DMS153 treated with DMSO at 0.1 percent for 48 hours (cell line): ENCODE measurements around the gene DAZ3.
"Not testable (repeated sequence)": the region's sequence is repeated elsewhere in the genome, so short reads cannot be mapped to it uniquely, and the experiment has no call there.

Experiments used
- DNase-seq: peaks from one replicate; lab custom pipeline; 2025; ENCODE audit not compliant: unreplicated experiment; lab: John Stamatoyannopoulos, UW

The DAZ3 gene, protein sequence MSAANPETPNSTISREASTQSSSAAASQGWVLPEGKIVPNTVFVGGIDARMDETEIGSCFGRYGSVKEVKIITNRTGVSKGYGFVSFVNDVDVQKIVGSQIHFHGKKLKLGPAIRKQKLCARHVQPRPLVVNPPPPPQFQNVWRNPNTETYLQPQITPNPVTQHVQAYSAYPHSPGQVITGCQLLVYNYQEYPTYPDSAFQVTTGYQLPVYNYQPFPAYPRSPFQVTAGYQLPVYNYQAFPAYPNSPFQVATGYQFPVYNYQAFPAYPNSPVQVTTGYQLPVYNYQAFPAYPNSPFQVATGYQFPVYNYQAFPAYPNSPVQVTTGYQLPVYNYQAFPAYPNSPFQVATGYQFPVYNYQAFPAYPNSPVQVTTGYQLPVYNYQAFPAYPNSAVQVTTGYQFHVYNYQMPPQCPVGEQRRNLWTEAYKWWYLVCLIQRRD

DNA sequence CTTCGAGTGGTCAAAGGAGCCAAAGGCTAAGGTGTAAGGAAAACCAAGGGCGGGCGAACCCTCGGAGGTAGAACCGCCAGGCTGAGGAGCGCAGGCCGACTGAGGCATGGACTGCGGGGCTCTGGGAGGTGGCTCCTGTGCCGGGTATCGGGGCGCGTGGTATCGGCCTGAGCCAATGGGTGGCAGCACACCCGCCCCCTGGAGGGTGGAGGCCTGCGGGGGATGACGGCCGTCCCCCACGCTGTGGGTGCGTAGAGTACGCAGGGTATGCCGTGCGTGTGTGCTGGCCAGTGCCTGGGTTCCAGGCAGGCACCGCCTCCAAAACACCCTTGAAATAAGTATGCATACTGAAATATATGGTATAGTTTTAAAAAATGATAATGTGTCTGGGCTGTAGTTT lies at the start of gene DAZ3:
Gene DAZ3, minus strand, starts transcription at position 101 of the 400 bp plus-strand sequence. CDS start 208 bp downstream, outside the sequence.
- DNase-seq, result not testable (repeated sequence)

DNA sequence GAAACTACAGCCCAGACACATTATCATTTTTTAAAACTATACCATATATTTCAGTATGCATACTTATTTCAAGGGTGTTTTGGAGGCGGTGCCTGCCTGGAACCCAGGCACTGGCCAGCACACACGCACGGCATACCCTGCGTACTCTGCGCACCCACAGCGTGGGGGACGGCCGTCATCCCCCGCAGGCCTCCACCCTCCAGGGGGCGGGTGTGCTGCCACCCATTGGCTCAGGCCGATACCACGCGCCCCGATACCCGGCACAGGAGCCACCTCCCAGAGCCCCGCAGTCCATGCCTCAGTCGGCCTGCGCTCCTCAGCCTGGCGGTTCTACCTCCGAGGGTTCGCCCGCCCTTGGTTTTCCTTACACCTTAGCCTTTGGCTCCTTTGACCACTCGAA lies 20.4 kb upstream of the DAZ3 start, which contains the start of gene DAZ4:
Gene DAZ4, plus strand, starts transcription at position 301 of the 400 bp plus-strand sequence. CDS start 208 bp downstream, outside the sequence.
- not testable (repeated sequence) for DNase-seq

DNA sequence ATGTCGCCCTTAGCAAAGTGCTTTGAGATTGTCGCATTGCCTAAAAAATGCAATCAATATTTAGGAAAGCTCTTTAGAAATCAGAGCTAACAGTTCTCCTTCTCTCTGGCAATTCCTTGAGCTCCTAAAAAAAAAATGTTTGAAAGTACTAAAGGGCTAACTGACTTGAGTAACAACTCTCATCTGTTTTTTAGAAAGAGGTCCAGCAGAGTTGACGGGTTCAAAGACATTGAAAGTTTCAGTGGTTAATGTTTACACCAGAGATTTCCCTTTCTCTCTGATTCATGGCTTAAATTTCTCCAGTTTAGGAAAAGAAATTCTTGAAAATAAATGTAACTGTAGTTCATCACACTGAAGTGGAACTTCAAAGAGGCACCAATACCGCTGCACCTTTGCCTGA lies 11.9 kb upstream of the DAZ3 start:
- not testable (repeated sequence) for DNase-seq

DNA sequence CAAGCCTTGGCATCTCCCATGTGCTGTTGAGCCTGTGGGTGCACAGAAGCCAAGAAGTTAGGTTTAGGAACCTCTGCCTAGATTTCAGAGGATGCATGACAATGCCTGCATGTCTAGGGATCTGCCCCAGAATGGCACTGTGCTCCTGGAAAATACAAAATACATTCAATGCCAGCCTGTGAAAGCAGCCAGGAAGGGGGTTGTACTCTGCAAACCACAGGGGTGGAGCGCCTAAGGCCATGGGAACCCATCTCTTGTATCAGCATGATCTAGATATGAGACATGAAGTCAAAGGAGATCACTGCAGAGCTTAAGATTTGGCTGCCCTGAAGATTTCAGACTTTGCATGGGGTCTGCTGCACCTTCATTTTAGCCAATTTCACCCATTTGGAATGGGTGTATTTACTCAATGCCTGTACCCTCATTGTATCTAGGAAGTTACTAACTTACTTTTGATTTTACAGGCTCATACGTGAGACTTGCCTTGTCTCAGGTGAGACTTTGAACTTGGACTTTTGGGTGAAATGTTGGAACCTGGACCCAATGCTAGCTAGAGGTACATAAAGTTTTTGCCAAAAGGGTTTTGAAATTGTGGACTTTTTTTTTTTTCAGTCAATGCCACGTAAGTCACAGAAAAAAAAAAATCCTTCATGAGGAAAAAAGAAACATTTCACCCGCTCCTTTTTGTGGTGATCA lies 11.1 kb upstream of the DAZ3 start:
- not testable (repeated sequence) for DNase-seq

DNA sequence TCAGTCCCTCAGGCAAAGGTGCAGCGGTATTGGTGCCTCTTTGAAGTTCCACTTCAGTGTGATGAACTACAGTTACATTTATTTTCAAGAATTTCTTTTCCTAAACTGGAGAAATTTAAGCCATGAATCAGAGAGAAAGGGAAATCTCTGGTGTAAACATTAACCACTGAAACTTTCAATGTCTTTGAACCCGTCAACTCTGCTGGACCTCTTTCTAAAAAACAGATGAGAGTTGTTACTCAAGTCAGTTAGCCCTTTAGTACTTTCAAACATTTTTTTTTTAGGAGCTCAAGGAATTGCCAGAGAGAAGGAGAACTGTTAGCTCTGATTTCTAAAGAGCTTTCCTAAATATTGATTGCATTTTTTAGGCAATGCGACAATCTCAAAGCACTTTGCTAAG lies 8.6 kb upstream of the DAZ3 start:
- not testable (repeated sequence) for DNase-seq
